ENCODE results near the gene RALGAPA2.

RALGAPA2 gene

GRCh38 chr20:20393207-20394120, 319.0 kb downstream of the RALGAPA2 start:
- no peak for DNase-seq

- no peak for DNase-seq
Measured at GRCh38 chr20:20391766-20392165, 320.7 kb downstream of the RALGAPA2 start.

- no peak for DNase-seq
Measured at GRCh38 chr20:20391115-20391514, 321.3 kb downstream of the RALGAPA2 start.

- no peak for DNase-seq
Measured at GRCh38 chr20:20390393-20390792, 322.1 kb downstream of the RALGAPA2 start.

GRCh38 chr20:20386192-20386591, 326.3 kb downstream of the RALGAPA2 start:
- DNase-seq = peak; percentile 80

GRCh38 chr20:20375862-20376261, 336.6 kb downstream of the RALGAPA2 start:
- DNase-seq = peak; percentile 99

- peak; percentile 78 for DNase-seq
Measured at GRCh38 chr20:20373091-20373571, 339.3 kb downstream of the RALGAPA2 start.

GRCh38 chr20:20371681-20372080, 340.8 kb downstream of the RALGAPA2 start:
- DNase-seq = no peak

- peak; percentile 14 for DNase-seq
Measured at GRCh38 chr20:20371083-20371482, 341.4 kb downstream of the RALGAPA2 start.

- peak; percentile 42 for DNase-seq
Measured at GRCh38 chr20:20370094-20370575, 342.3 kb downstream of the RALGAPA2 start.

GRCh38 chr20:20369250-20370093, 343.0 kb downstream of the RALGAPA2 start:
- peak; percentile 74 for DNase-seq

- DNase-seq = peak; percentile 43
Measured at GRCh38 chr20:20368418-20369249, 343.8 kb downstream of the RALGAPA2 start.

- peak; percentile 99 for DNase-seq
Measured at GRCh38 chr20:20367575-20368417, 344.6 kb downstream of the RALGAPA2 start, which contains the start of gene INSM1. Gene INSM1, plus strand, starts transcription at chr20:20368104. Its CDS starts 164 bp downstream, at chr20:20368268.

- peak; percentile 82 for DNase-seq
Measured at GRCh38 chr20:20366876-20367574, 345.4 kb downstream of the RALGAPA2 start.

GRCh38 chr20:20366551-20366875, 345.9 kb downstream of the RALGAPA2 start:
- no peak for DNase-seq

- DNase-seq = peak; percentile 69
Measured at GRCh38 chr20:20365480-20366161, 346.8 kb downstream of the RALGAPA2 start.

GRCh38 chr20:20364593-20365479, 347.6 kb downstream of the RALGAPA2 start:
- DNase-seq = peak; percentile 62

- peak; percentile 89 for DNase-seq
Measured at GRCh38 chr20:20363799-20364592, 348.4 kb downstream of the RALGAPA2 start.
